ENCODE data around the gene QKI. TPM values are rescaled to one million over a fixed set of nuclear protein-coding genes. Genes with fewer than 3 reads are reported as not detected.

The QKI gene
- total and polyA plus RNA-seq, 2 of the 8 experiments (the other 6 are each of a cell fraction or from before 2014, with no cell fraction given), result 181 to 183 TPM

DNA sequence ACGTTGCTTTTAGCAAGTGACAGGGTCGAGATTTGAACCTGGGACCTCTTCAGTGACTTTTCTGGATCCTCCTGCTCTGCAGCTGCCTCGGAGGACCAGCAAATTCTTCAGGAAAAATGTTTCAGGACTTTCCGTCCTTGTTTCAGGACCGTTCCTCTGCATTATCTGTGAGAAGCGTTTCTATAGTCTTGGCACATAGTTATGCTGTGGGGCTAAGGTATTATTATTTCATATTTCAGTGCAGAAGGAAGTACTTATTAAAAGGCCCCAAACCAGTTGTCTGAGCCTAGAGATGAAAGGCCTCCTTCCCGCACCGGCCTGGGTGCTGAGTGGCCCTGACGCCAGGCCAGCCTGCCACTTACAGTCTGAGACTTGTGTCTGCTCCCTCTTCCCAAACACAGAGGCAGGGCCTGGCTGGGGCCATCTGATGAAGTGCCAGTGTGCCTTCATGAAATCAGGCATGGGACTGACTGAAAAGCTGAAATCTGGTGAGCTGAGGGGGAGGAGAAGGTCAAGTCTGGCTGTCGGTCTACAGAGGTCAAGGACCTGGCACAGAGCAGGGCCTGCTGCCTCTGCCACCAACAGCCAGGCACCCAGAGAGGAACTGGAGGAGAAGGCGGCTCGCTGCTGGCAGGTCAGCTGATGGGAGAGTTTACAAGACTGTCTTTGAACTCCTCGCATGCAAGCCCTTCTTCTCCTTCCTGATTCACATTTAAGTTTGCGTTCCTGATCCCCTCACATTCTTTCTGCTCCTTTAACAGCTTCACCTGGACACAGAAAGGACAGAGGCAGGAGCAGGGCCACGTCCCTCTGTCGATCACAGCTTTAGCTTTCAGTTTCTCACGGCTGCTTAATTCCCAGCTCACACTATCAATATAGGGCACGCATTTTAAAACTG, 8.9 kb upstream of the QKI start:
- Histone ChIP-seq H2AFZ (ENCODE audit: low read length) (peak overlapping the region; percentile 71), H3K9me3 (ENCODE audit: insufficient read depth in 2 of 2, low read depth in 1 of 2, low read length in 1 of 2) (no peaks in the 10 kb centered on the region), H3K27me3 (replicated peaks in 1 of 4; ENCODE audit: control insufficient read depth in 3 of 4, extremely low read depth in 1 of 4, insufficient read depth in 3 of 4, low read length in 3 of 4) (no peaks in the 10 kb centered on the region), H4K8ac (ENCODE audit: extremely low read depth, insufficient read depth, low read length) (no peak overlapping the region), H3K4me2 (ENCODE audit: insufficient read depth in 1 of 2, low read depth in 2 of 2, low read length in 2 of 2) (no peak overlapping the region), H3K4me3 (ENCODE audit: extremely low read depth in 1 of 4, insufficient read depth in 2 of 4, low read depth in 3 of 4, low read length in 4 of 4) (no peak overlapping the region), H3K23ac (ENCODE audit: insufficient read length) (no peak overlapping the region), H3K79me2 (ENCODE audit: control insufficient read depth in 1 of 2, insufficient read depth in 2 of 2, low read length in 2 of 2) (no peaks in the 10 kb centered on the region), H3K56ac (replicated peaks; ENCODE audit: insufficient read length, low read depth, low read length) (no peak overlapping the region), H3K4me1 (replicated peaks in 1 of 4; ENCODE audit: control insufficient read depth in 3 of 4, insufficient read depth in 4 of 4, low read length in 3 of 4) (peaks cover 0 to 7% (median 4%) of the 10 kb centered on the region in 4 experiments; a peak in 5 of 7 replicates), H3K36me3 (ENCODE audit: control insufficient read depth in 2 of 4, insufficient read depth in 4 of 4, low read length in 3 of 4) (no peaks in the 10 kb centered on the region), H2BK120ac (replicated peaks; ENCODE audit: low read depth, low read length) (peak overlapping the region; percentile 66), H4K20me1 (replicated peaks in 1 of 2; ENCODE audit: control insufficient read depth in 1 of 2, insufficient read depth in 2 of 2, low read length in 2 of 2) (no peaks in the 10 kb centered on the region), H3K18ac (ENCODE audit: extremely low read depth, low read length) (no peak overlapping the region), H3K14ac (ENCODE audit: insufficient read length) (no peak overlapping the region), H3K79me1 (ENCODE audit: low read depth, low read length) (no peaks in the 10 kb centered on the region), H2BK20ac (ENCODE audit: low read length) (no peak overlapping the region), H2BK15ac (ENCODE audit: low read length) (peak overlapping the region; percentile 50; the same call in 1 of the 2 replicates), H2BK12ac (ENCODE audit: low read depth, low read length) (peak overlapping the region; percentile 10; the same call in 1 of the 2 replicates), H3K9ac (replicated peaks in 1 of 4; ENCODE audit: extremely low read depth in 1 of 4, low read depth in 3 of 4, low read length in 3 of 4) (no peak overlapping the region), H2AK5ac (ENCODE audit: low read depth, low read length) (no peak overlapping the region; the same call in 1 of the 2 replicates), H3K27ac (ENCODE audit: low read depth, low read length) (no peak overlapping the region), H3K4ac (replicated peaks; ENCODE audit: insufficient read length, low read depth, low read length) (no peak overlapping the region), H4K5ac (ENCODE audit: insufficient read length, low read depth, low read length) (peak overlapping the region; percentile 3), H2BK5ac (ENCODE audit: low read depth, low read length) (0 out of 2 replicates have a peak overlapping the region, but pooled peaks have one; percentile 28), H4K91ac (replicated peaks; ENCODE audit: insufficient read length, low read length) (peak overlapping the region; percentile 20), H3K23me2 (ENCODE audit: low read depth, low read length) (no peaks in the 10 kb centered on the region)
- POLR2A ChIA-PET (ENCODE audit: partially characterized antibody), result interaction anchor here (1.7 kb wide), 1 partner anchor 10 kb away, joined by 7 read pairs; no protein-coding TSS in a partner anchor
- WGBS, 2 experiments (ENCODE audit: extremely low coverage in 1 of 2, insufficient coverage in 1 of 2, insufficient read length in 1 of 2, insufficient replicate concordance in 2 of 2, low coverage in 1 of 2, low lambda C conversion rate in 2 of 2, missing lambda C conversion rate in 1 of 2), result 78% methylated on average over 18 of the region's 18 CpGs; no CpG with 5 or more reads in 1 of the 2 experiments
- FAIRE-seq (no peak), DNase-seq (ENCODE audit: low read depth in 1 of 2, low spot score in 2 of 2) (no peak)
- no peak for TF ChIP-seq YY1 (IDR thresholded peaks at IDR 0.05; ENCODE audit: low read depth, low read length)
- no peak for TF ChIP-seq TEAD4 (IDR thresholded peaks at IDR 0.05; ENCODE audit: low read depth, low read length)
- TF ChIP-seq CHD2 (IDR thresholded peaks at IDR 0.05; ENCODE audit: low read length), result no peak
- no peak for TF ChIP-seq SIX5 (IDR thresholded peaks at IDR 0.05; ENCODE audit: low read depth, low read length)
- no peak for TF ChIP-seq FOSL1 (IDR thresholded peaks at IDR 0.05; ENCODE audit: insufficient read depth, low read depth, low read length)
- no peak for TF ChIP-seq CTBP2 (IDR thresholded peaks at IDR 0.05; ENCODE audit: borderline replicate concordance, insufficient read depth, insufficient read length, low read length)
- no peak for TF ChIP-seq CBX8 (IDR thresholded peaks at IDR 0.05; ENCODE audit: borderline replicate concordance, low read depth, low read length)
- TF ChIP-seq SP2 (IDR thresholded peaks at IDR 0.05; ENCODE audit: low read length), result no peak
- TF ChIP-seq TCF12 (IDR thresholded peaks at IDR 0.05; ENCODE audit: low read depth, low read length), result no peak
- CTCF ChIA-PET (ENCODE audit: partially characterized antibody), result interaction anchor here (1.3 kb wide), 1 partner anchor 498 kb away, joined by 4 read pairs; no protein-coding TSS in a partner anchor
